Measurements from ENCODE around the gene IL3. TPM values are rescaled to one million over a fixed set of nuclear protein-coding genes. Genes with fewer than 3 reads are reported as not detected.

IL3 gene, protein sequence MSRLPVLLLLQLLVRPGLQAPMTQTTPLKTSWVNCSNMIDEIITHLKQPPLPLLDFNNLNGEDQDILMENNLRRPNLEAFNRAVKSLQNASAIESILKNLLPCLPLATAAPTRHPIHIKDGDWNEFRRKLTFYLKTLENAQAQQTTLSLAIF
- not detected for total RNA-seq

- peak in 1 of 2 donors; percentile 0 for DNase-seq
- H3K4me3 ChIP-seq (replicated peaks in 1 of 3): no peak within 1 kb of the TSS
- H3K36me3 ChIP-seq: no peaks in the 10 kb centered on the region
- no peaks in the 10 kb centered on the region for H3K4me1 ChIP-seq
- WGBS, 2 donors: 88% methylated on average over 16 of the region's 16 CpGs
- H3K27me3 ChIP-seq: no peaks in the 10 kb centered on the region
- no peak for TF ChIP-seq POLR2A (IDR thresholded peaks at IDR 0.05)
- TF ChIP-seq, protein P1, sequence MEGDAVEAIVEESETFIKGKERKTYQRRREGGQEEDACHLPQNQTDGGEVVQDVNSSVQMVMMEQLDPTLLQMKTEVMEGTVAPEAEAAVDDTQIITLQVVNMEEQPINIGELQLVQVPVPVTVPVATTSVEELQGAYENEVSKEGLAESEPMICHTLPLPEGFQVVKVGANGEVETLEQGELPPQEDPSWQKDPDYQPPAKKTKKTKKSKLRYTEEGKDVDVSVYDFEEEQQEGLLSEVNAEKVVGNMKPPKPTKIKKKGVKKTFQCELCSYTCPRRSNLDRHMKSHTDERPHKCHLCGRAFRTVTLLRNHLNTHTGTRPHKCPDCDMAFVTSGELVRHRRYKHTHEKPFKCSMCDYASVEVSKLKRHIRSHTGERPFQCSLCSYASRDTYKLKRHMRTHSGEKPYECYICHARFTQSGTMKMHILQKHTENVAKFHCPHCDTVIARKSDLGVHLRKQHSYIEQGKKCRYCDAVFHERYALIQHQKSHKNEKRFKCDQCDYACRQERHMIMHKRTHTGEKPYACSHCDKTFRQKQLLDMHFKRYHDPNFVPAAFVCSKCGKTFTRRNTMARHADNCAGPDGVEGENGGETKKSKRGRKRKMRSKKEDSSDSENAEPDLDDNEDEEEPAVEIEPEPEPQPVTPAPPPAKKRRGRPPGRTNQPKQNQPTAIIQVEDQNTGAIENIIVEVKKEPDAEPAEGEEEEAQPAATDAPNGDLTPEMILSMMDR (IDR thresholded peaks at IDR 0.05): no peak
- intact Hi-C loops (cut with DNase I): no loop called here
- H3K27ac ChIP-seq: no peak within 1 kb of the TSS
- H3K9me3 ChIP-seq: no peaks in the 10 kb centered on the region
Measured at GRCh38 chr5:132060501-132061161, at the start of gene IL3. Gene IL3 (plus strand): TSS chr5:132060655. CDS start chr5:132060707, 52 bp downstream.

DNA sequence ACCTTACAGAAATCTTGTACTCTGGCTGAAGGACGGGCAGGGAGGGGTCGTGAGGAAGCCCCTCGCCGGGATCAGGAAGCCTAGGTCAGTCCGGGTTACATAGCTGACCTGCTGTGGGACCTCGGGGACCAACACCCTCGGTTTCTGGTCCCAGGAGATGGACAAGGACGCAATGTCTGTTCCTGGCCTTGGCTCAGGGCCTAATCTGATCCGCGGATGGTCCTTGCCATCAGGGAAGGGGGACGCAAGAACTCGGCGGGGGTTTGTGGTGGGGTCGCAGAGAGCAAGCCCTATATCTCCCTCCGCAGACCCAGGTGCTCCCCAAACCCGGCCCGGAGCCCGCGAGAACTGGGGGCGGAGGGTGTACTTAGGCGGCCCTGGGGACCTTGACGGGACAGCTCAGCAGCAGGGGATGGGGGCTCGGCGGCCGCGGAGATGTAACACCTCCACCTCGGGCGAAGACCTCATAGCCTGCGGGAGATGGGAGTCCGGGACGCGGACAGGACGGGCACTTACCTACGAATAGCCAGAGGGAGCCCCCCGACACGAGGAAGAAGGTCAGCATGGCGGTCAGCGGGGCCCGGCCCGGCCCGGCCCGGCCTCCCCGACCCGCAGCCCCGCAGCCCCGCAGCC lies 49.4 kb upstream of the IL3 start:
- no peaks in the 10 kb centered on the region for H3K36me3 ChIP-seq
- TF ChIP-seq, protein P1 (IDR thresholded peaks at IDR 0.05): no peak
- peak overlapping the region in 2 of 3 donors; percentile 19 to 51 for H3K4me3 ChIP-seq (replicated peaks in 1 of 3)
- WGBS, 2 donors: 10 to 17% methylated on average over 14 to 15 of the region's 46 CpGs
- DNase-seq: no peak
- H3K27ac ChIP-seq: no peak overlapping the region
- H3K4me1 ChIP-seq: peaks cover 9 to 11% of the 10 kb centered on the region in 2 donors
- intact Hi-C loops (cut with DNase I): no loop called here
- H3K27me3 ChIP-seq: no peaks in the 10 kb centered on the region
- no peaks in the 10 kb centered on the region for H3K9me3 ChIP-seq

DNA sequence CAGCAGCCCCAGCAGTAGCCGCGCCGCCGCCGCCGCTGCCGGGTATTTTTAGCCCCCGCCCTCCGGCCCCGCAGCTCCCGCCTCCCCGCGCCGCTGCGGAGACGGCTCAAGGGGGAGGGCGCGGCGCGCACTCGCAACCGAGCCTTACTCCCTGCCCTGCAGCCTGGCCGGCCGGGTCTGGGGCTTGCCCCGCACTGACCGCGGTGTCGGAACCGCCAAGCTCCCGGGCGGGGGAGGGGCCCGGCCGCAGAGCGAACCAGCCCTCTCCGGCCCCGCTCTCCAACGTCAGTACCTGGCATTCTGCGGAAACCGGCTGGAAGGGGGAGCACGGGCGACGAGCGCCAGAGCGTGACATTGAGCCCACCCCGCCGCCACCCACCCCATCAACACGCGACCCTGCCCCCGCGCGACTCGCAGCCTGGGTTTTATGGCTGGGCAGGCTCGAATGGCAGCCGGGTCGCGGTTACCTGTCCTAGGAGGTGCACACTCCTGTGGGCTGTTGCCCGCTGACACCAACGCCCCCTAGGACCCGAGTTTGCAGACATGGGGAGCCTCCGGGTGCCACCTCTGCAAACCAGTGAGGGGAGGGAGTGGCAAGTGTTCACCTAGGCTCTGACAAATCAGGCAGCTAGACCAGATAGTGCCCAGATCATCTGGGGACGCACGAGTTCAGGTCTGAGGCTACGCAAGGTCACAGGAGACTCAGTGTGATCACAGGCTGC lies 48.7 kb upstream of the IL3 start, which contains the start of gene ACSL6:
Gene ACSL6, minus strand, starts transcription at position 37 of the 722 bp plus-strand sequence. CDS start 105 bp downstream, outside the sequence.
- Histone ChIP-seq H3K36me3 (no peaks in the 10 kb centered on the region), H3K27me3 (no peaks in the 10 kb centered on the region), H3K4me1 (peaks cover 9 to 11% of the 10 kb centered on the region in 2 donors), H3K9me3 (no peaks in the 10 kb centered on the region), H3K4me3 (replicated peaks in 1 of 3) (peak within 1 kb of the TSS; percentile 4 to 51 (median 19)), H3K27ac (no peak within 1 kb of the TSS)
- DNase-seq: peak; percentile 33 to 37
- WGBS, 2 donors: 4 to 48% methylated on average over 3 to 10 of the region's 63 CpGs
- intact Hi-C loops (cut with DNase I): no loop called here
- TF ChIP-seq, protein P1 (IDR thresholded peaks at IDR 0.05): no peak
- no peak for TF ChIP-seq POLR2A (IDR thresholded peaks at IDR 0.05)

DNA sequence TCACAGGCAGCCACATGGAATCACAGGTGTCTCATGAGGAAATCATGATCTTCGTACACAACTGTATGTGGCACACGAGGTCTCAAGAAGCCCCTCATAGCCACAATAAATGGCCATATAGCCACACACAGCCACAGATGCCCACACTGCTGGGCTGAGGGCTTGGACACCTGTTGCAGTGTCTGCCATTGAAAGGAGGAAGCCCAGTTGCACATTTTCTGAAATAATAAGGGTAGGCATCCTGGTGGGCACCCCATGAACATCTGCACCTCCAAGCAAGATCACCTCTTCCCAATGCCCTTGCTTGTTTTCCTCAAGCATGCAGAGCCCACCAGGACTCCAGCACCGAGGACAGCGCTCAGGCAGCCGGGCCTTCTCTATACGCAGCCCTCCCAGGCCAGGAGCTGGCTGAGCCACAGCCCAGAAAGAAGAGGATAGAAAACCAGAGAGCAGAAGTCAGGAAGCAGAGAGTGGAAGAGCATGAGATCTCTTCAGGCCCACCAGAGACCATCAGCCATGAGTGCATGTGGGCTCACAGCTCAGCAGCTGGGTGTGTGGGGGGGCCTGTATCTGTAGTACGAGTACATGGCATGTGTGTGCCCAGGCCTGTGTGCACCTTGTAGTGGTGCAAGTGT lies 48.0 kb upstream of the IL3 start:
- no peak for TF ChIP-seq POLR2A (IDR thresholded peaks at IDR 0.05)
- no peaks in the 10 kb centered on the region for H3K27me3 ChIP-seq
- no peak overlapping the region for H3K4me3 ChIP-seq (replicated peaks in 1 of 3)
- WGBS, 2 donors: 38 to 44% methylated on average over 7 of the region's 7 CpGs
- H3K36me3 ChIP-seq: no peaks in the 10 kb centered on the region
- no peak overlapping the region for H3K27ac ChIP-seq
- no peaks in the 10 kb centered on the region for H3K9me3 ChIP-seq
- intact Hi-C loops (cut with DNase I): no loop called here
- peaks cover 9 to 11% of the 10 kb centered on the region in 2 donors for H3K4me1 ChIP-seq
- peak; percentile 24 to 60 for DNase-seq

Data from thyroid gland (tissue), 4 donors.